GM12878 (cell line): ENCODE data around the gene IL4I1.

Source experiments
- NFYB ChIP-seq: IDR thresholded peaks from 2 replicates; pipeline ENCODE4 v1.6.1; 2011; ENCODE audit warnings: low read depth, mild to moderate bottlenecking, low read length, improper control_type of control experiment, moderate library complexity; ENCODE audit not compliant: insufficient read depth
- SPI1 ChIP-seq: IDR thresholded peaks from 2 replicates; pipeline ENCODE4 v1.6.1; 2011; ENCODE audit warnings: low read depth, mild to moderate bottlenecking, low read length, moderate library complexity, borderline replicate concordance; ENCODE audit not compliant: insufficient read depth
- TF ChIP-seq, protein P1 (sequence below), 3 experiments: IDR thresholded peaks in 2 of 3; conservative IDR thresholded peaks in 1 of 3; 2 replicates each; pipeline ENCODE4 v1.5.1; 2011; ENCODE audit warnings: low read depth in 3 of 3, low read length in 3 of 3, mild to moderate bottlenecking in 3 of 3, control low read depth in 2 of 3, moderate library complexity in 2 of 3, inconsistent platforms in 1 of 3, mixed read lengths in 1 of 3; ENCODE audit not compliant: control insufficient read depth in 2 of 3, insufficient read depth in 1 of 3; ENCODE audit errors: extremely low read depth in 1 of 3

DNA sequence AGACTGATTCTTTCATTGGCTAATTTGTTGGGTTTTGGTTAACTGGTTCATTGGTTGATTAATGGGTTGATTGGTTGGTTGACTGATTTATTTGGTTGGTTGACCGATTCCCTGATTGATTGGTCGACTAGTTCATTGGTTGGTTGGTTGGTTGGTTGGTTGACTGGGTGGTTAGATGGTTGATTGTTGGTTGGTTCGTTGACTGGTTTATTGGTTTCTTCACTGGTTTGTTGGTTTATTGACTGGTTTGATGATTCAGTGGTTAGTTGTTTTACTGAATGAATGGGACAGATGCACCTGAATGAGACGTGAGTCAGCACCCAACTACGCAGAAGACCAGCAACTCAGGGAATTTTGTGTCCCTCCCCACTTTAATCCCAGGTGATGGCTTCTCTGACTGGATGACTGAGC lies 35.4 kb upstream of the IL4I1 start:
- TF ChIP-seq SPI1: no peak
- TF ChIP-seq, protein P1, sequence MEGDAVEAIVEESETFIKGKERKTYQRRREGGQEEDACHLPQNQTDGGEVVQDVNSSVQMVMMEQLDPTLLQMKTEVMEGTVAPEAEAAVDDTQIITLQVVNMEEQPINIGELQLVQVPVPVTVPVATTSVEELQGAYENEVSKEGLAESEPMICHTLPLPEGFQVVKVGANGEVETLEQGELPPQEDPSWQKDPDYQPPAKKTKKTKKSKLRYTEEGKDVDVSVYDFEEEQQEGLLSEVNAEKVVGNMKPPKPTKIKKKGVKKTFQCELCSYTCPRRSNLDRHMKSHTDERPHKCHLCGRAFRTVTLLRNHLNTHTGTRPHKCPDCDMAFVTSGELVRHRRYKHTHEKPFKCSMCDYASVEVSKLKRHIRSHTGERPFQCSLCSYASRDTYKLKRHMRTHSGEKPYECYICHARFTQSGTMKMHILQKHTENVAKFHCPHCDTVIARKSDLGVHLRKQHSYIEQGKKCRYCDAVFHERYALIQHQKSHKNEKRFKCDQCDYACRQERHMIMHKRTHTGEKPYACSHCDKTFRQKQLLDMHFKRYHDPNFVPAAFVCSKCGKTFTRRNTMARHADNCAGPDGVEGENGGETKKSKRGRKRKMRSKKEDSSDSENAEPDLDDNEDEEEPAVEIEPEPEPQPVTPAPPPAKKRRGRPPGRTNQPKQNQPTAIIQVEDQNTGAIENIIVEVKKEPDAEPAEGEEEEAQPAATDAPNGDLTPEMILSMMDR (IDR thresholded peaks at IDR 0.05 in 2 of 3, conservative IDR thresholded peaks at IDR 0.05 in 1 of 3; ENCODE audit: control insufficient read depth in 2 of 3, extremely low read depth in 1 of 3, insufficient read depth in 1 of 3, low read depth in 3 of 3, low read length in 3 of 3): no peak
- TF ChIP-seq NFYB: no peak
